ENCODE results near the gene WAPL.
"Not testable (repeated sequence)": the region's sequence is repeated elsewhere in the genome, so short reads cannot be mapped to it uniquely, and the experiment has no call there.

The WAPL gene

GRCh38 chr10:86525713-86526112 lies 4.1 kb upstream of the WAPL start:
- not testable (repeated sequence) for DNase-seq (ENCODE audit: low spot score); FAIRE-seq

GRCh38 chr10:86524225-86524962 lies 2.8 kb upstream of the WAPL start:
- FAIRE-seq, result no peak

DNA sequence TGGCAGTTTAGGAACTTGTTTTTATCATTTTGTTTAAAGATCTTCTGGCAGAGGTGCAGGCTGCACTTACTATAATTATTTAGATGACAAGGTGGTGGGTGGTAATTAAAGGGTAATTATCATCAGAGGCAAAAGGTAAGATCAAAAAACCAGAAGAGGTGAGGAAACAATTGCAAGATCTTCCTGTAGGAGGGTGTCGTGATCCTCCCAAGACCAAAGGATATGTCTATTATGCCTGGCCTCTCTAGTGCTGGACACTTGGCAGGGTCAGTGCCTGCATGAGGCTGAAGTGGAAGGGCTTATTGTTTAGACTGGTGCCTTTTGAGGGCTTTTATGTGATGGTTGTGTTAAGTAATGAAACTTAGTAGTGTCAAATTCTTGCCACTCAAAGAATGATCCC lies 1.8 kb upstream of the WAPL start:
- FAIRE-seq (no peak), DNase-seq (ENCODE audit: low spot score) (no peak)

More at GRCh38 chr10:86524225-86524962, 2.8 kb upstream of the WAPL start:
- DNase-seq (ENCODE audit: low spot score), result no peak

GRCh38 chr10:86522510-86522855 lies 891 bp upstream of the WAPL start:
- FAIRE-seq (no peak), DNase-seq (ENCODE audit: low spot score) (no peak)

DNA sequence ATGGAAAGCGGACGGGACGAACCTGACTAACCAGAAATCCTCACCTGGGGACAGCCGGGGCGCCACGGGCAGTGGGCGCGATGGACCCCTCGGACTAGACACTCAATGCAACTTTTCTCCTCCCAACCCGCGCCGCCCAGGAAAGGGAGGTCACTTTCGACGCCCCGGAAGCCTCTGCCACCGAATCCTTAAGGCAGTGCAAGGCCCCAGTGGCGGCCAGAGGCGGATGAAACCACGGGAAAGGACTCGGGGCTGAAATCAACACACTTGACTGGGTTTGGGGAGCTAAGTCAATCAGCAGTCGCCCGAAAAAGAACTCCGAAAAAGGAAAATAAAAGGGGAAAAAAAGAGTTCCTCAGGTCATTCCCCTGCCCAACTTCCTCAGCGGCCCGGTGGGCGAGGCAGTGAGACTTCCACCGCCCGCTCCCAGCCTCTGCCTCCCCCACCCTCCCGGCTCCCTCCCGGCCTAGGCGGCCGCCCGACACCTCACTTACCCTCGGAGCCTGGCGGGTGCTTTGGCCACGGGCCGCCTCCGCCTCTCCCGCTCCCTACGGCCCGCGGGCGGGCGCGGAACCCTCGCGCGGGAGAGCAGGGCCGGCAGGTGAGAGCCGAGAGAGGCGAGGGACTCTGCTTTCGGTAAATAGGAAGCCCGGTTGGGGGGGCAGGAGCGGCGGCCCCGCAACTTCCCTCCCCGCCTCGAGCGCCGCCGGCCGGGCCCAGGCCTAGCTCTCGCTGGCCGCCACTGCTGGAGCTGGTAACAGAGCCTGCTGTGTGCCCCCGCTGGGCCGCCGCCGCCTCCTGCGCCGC lies 518 bp downstream of the WAPL start:
- DNase-seq (ENCODE audit: low spot score) (peak; percentile 29), FAIRE-seq (no peak)

DNA sequence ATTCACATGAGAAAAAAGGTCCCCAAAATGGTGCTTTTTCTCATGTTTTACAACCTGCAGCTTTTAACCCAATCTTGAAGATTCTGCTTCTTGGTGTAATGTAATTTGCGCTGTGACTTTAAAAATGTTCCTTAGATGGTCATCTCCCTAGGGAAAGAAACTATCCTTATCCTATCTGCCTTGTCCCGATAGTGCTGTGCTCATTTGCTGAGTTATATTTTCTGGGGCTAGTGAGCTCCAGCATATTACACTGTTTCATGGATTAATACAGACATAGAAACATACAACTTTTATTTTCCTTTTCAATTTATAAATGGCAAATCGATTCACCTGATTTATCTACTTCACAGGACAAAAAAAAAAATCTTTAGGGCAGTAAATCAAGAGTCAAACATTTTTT lies 2.8 kb downstream of the WAPL start:
- no peak for FAIRE-seq
- no peak for DNase-seq (ENCODE audit: low spot score)

DNA sequence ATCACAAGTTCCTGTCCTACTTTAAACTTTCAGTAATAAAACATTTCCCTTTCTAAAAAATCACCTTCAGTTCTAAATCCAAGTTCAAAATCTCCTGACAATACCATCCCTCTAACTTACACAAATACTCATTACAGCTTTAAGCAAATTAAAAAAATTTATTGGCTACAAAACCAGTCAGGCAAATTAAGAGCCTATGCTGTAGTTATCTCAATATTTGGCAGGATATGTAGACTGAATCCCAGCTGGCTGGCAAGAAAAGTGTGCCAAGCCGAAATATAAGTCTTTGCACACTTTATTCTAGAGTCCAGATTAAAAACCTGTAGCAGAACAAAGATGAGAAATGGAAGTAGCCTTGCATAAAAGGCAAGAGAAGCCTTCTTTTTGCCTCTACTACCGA lies 9.5 kb downstream of the WAPL start:
- no peak for FAIRE-seq
- no peak for DNase-seq (ENCODE audit: low spot score)

- no peak for DNase-seq (ENCODE audit: low spot score)
- no peak for FAIRE-seq
These were observed 10.3 kb downstream of the WAPL start for GRCh38 chr10:86511027-86511865.

GRCh38 chr10:86509145-86509544 lies 12.4 kb downstream of the WAPL start:
- no peak for FAIRE-seq
- DNase-seq (ENCODE audit: low spot score), result no peak

- DNase-seq (ENCODE audit: low spot score), result no peak
- FAIRE-seq, result no peak
These were observed 13.4 kb downstream of the WAPL start for GRCh38 chr10:86508217-86508616.

GRCh38 chr10:86506499-86506898 lies 15.1 kb downstream of the WAPL start:
- no peak for DNase-seq (ENCODE audit: low spot score)
- no peak for FAIRE-seq

- DNase-seq (ENCODE audit: low spot score), result no peak
- no peak for FAIRE-seq
These were observed 15.5 kb downstream of the WAPL start for GRCh38 chr10:86506062-86506461.

- DNase-seq (ENCODE audit: low spot score) (no peak), FAIRE-seq (no peak)
These were observed 17.1 kb downstream of the WAPL start for GRCh38 chr10:86504510-86504909.

- FAIRE-seq (peak; percentile 16), DNase-seq (ENCODE audit: low spot score) (no peak)
These were observed 20.7 kb downstream of the WAPL start for GRCh38 chr10:86500846-86501245.

- DNase-seq (ENCODE audit: low spot score) (no peak), FAIRE-seq (no peak)
These were observed 23.0 kb downstream of the WAPL start for GRCh38 chr10:86498598-86498997.

GRCh38 chr10:86497621-86498020 lies 24.0 kb downstream of the WAPL start:
- DNase-seq (ENCODE audit: low spot score) (no peak), FAIRE-seq (peak; percentile 35)

DNA sequence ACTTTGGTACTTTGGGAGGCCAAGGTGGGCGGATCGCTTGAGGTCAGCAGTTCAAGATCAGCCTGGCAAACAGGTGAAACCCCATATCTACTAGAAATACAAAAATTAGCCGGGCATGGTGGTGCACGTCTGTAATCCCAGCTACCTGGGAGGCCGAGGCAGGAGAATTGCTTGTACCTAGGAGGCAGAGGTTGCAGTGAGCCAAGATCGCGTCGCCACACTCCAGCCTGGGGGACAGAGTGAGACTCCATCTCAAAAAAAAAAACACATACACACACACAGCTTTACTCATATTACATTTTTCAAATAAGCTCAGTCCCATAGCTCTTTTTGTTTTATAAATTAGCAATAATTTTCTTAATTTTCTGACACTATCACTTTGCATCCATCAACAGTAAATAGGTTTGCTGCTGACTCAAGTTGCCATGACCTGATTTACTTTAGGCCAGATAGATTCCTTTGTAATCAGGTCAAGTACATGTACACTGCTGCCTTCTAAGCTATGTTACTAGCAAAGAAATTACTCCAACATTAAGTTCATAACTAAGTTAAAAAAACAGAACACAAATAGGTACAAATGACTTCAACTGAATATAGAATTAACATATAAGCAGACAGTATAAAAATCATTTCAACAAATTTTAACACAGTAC lies 31.5 kb downstream of the WAPL start:
- FAIRE-seq, result no peak
- no peak for DNase-seq (ENCODE audit: low spot score)

- FAIRE-seq (no peak), DNase-seq (ENCODE audit: low spot score) (no peak)
These were observed 32.4 kb downstream of the WAPL start for GRCh38 chr10:86489071-86489810.

- DNase-seq (ENCODE audit: low spot score), result no peak
- no peak for FAIRE-seq
These were observed 34.7 kb downstream of the WAPL start for GRCh38 chr10:86486856-86487255.

DNA sequence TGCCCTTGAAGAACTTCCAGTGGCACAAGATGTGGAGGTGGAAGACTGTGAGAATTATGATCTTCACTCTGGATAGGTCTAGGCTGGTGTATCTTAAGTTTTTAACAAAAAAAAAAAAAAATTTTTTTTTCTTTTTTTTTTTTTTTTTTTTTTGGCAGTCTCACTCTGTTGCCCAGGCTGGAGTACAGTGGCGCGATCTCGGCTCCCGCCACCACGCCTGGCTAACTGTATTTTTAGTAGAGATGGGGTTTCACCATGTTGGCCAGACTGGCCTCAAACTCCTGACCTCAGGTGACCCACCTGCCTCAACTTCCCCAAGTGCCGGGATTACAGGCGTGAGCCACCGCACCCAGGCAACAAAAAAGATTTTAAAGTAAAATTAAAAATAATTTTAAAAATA lies 37.9 kb downstream of the WAPL start:
- no peak for DNase-seq (ENCODE audit: low spot score)
- no peak for FAIRE-seq

GRCh38 chr10:86481761-86482160 lies 39.8 kb downstream of the WAPL start:
- FAIRE-seq (no peak), DNase-seq (ENCODE audit: low spot score) (no peak)
